ENCODE measurements around the gene PILRA.

Gene PILRA

DNA sequence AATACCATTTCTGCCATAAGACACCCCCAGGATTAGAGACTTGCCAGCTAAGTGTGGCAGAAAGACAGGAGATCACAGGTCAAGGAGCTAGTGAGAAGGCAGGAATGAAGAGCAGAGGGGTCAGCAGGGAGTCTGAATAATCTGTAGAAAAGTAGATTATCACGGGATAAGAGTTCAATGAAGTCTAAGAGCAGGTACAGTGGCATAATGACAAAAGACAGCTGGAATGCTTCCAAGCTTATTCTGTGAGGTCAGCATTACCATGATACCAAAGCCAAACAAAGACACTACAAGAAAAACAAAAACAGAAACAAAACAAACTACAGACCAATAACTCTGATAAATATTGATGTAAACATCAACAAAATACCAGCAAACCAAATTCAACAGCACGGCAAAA is 20.8 kb downstream of the PILRA start:
- TF ChIP-seq CTCF (IDR thresholded peaks at IDR 0.05; ENCODE audit: low read depth, low read length), result no peak
- no peak overlapping the region for H3K4me3 ChIP-seq (ENCODE audit: low read depth, low read length)
- in situ Hi-C loops (cut with HindIII; ENCODE audit: low sequenced_read_pairs), result no loop called here
- DNase-seq (ENCODE audit: low read depth, low spot score), result no peak

GRCh38 chr7:100396421-100396982 is 23.2 kb downstream of the PILRA start:
- DNase-seq (ENCODE audit: low read depth, low spot score), result no peak
- no peak overlapping the region for H3K4me3 ChIP-seq (ENCODE audit: low read depth, low read length)
- no peak for TF ChIP-seq CTCF (IDR thresholded peaks at IDR 0.05; ENCODE audit: low read depth, low read length)
- in situ Hi-C loops (cut with HindIII; ENCODE audit: low sequenced_read_pairs), result no loop called here

DNA sequence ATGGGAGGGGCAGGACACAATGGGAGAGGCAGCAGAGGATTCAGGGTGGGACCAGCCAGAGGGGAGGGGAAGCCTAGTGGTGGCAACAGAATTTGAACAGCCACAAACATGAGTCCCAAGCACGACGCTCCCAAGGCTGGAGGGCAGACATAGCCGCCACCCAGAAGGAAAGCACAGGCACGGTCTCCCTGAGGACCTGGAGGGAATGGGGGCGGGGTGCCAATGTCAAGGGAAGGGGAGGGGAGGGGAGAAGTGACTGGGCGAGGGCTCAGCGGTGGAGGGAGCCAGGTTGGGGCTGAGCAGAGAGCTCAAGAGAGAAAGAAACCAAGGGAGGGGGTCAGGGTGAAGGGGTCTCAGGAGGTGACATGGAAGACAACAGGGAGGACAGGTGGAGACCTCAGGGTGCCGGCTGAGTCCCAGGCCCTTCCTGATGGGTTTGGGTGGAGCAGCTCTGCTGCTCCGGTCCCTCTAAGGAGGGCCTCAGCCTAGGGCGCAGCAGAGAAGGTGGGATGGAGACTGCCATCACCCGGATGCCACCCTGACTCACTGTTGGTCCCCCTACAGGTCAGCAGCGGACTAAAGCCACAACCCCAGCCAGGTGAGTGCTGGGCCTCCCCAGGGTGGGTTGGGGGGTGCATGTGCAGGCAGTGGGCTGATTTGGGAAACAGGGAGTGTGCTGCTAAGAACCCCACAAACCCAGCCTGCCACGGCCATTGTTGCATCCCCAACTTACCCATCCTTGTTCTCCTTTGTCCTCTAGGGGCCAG is 24.2 kb downstream of the PILRA start:
- TF ChIP-seq CTCF (IDR thresholded peaks at IDR 0.05; ENCODE audit: low read depth, low read length), result no peak
- in situ Hi-C loops (cut with HindIII; ENCODE audit: low sequenced_read_pairs), result no loop called here
- no peak for DNase-seq (ENCODE audit: low read depth, low spot score)
- no peak overlapping the region for H3K4me3 ChIP-seq (ENCODE audit: low read depth, low read length)

DNA sequence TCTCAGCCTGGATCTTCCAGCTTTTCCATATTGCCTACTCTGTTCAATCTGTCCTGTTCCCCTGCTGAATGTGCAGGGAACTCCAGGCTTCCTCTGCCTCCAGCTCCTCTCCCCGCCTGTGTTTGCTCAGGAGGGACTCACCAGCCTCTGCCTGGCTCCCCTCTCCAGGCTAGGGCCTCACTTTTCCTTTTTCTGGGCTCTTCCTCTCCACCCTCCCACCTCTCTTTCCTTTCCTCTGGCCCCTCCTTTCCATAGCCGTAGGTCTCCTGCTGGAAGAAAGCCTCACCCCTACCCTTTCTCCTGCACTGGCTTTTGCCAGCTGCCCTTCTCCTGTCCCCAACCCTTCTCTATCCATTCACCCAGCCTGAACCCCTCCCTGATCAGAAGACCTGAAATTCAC is 25.0 kb downstream of the PILRA start:
- H3K4me3 ChIP-seq (ENCODE audit: low read depth, low read length), result no peak overlapping the region
- in situ Hi-C loops (cut with HindIII; ENCODE audit: low sequenced_read_pairs), result no loop called here
- no peak for DNase-seq (ENCODE audit: low read depth, low spot score)
- no peak for TF ChIP-seq CTCF (IDR thresholded peaks at IDR 0.05; ENCODE audit: low read depth, low read length)

GRCh38 chr7:100400041-100400440 is 26.8 kb downstream of the PILRA start:
- TF ChIP-seq CTCF (IDR thresholded peaks at IDR 0.05; ENCODE audit: low read depth, low read length), result no peak
- H3K4me3 ChIP-seq (ENCODE audit: low read depth, low read length), result no peak overlapping the region
- no peak for DNase-seq (ENCODE audit: low read depth, low spot score)
- in situ Hi-C loops (cut with HindIII; ENCODE audit: low sequenced_read_pairs), result no loop called here

- in situ Hi-C loops (cut with HindIII; ENCODE audit: low sequenced_read_pairs), result no loop called here
- no peak for DNase-seq (ENCODE audit: low read depth, low spot score)
- peak; percentile 7 for TF ChIP-seq CTCF (IDR thresholded peaks at IDR 0.05; ENCODE audit: low read depth, low read length)
- no peak overlapping the region for H3K4me3 ChIP-seq (ENCODE audit: low read depth, low read length)
These were observed 27.4 kb downstream of the PILRA start for GRCh38 chr7:100400656-100401055.
